HT-29 (cell line): Measurements from ENCODE around the gene NPW. TPM values are rescaled to one million over a fixed set of nuclear protein-coding genes. Genes with fewer than 3 reads are reported as not detected.

Experiments used
- DNase-seq: peaks from one replicate; pipeline ENCODE4 v3.0.0-alpha.2; 2015; ENCODE audit warnings: low spot score
- total RNA-seq: library from RNA; depleted of rRNA; stranded (reverse); fragments of >200 nt; shearing (Covaris generic); gene quantifications from 2 replicates; pipeline ENCODE4 v1.2.3, GENCODE V29; 2014

NPW gene
- total RNA-seq, 1 experiment from 2014 or later: 2.7 TPM

DNA sequence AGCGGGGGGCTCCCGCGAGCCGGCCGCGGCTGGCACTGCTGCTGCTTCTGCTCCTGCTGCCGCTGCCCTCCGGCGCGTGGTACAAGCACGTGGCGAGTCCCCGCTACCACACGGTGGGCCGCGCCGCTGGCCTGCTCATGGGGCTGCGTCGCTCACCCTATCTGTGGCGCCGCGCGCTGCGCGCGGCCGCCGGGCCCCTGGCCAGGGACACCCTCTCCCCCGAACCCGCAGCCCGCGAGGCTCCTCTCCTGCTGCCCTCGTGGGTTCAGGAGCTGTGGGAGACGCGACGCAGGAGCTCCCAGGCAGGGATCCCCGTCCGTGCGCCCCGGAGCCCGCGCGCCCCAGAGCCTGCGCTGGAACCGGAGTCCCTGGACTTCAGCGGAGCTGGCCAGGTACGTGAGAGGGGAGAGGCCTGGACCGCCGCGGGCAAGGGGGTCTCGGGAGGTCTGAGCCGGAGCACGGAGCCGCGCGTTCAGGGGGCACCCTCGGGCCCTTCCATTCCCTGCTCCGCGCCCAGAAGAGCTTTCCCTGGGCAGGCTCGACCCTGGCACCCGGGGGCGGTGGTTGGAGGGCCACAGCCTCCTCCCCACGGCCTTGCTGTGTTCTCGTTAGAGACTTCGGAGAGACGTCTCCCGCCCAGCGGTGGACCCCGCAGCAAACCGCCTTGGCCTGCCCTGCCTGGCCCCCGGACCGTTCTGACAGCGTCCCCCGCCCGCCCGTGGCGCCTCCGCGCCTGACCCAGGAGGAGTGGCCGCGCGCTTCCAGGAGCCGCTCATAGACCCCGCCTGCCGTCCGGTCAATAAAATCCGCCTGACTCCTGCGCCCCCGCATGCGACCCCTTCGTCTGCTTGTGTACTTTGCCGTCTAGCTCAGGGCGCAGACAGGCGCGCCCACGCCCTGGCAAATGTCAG lies 591 bp downstream of the NPW start:
- DNase-seq: no peak

DNA sequence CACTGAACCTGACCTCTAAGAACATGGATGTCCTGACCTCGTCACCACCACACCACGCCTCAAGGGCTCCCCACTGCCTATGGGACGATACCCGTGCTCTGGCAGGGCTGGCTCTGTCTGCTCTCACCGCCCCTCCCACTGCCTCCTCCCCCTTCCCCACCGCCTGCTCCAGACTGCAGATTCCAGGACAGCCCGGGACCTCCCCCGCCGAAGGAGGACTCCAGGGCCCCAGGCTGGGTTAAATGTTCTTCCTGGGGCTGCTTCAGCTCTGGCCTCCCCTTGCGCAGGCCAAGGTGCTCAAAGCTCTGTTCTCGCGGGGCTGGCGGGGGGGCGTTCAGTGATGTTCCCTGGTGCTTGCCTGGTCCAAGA lies 3.1 kb downstream of the NPW start:
- no peak for DNase-seq

- DNase-seq: peak; percentile 98
Measured at GRCh38 chr16:2023092-2024031, 3.8 kb downstream of the NPW start.

- no peak for DNase-seq
Measured at GRCh38 chr16:2024032-2024420, 4.4 kb downstream of the NPW start.

DNA sequence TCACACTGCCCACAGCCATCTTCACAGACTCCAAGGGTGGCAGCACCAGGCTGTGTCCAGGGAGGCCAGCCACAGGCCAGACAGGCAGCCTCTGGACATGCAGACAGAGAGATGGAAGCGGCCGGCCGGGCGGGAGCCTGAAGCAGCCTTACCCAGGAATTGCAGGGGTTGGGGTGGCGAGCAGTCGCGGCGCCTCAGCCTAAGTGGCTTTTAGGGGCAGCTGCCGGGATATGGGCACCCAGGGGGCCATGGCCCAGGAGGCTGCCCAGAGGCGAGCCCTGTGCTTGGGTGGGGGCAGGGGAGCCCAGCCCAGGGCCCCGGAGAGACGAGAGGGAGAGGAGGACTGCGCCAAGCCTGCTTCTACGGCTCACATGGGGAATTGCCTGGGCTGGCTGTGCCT lies 5.7 kb downstream of the NPW start:
- DNase-seq: no peak

DNA sequence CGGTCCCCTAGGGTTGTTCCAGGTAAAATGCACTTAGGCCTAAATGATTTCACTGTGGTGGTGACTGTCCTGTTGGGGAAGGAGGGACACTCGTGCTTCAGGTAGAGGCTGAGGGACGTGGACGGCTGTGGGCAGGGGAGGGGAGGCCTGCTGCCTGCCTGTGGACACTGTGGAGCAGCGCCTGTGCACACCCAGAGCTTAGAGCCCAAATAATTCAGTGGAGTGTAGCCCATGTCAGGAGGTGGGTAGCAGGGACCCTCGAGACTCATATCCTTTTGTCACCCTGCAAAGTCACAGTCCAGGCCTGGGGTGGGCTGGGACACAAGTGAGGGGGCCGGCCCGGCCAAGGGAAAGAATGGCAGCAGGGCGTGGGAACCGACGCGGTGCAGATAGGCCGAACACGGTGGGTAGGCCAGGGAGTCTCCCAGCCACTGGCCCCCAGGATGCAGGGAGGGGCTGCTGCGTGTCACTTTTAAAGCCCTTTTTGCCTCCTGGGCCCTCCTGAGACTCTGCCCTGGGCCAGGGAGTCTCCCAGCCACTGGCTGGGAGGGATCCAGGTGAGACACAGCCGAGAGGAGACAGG lies 6.4 kb downstream of the NPW start:
- no peak for DNase-seq

GRCh38 chr16:2026461-2027023 lies 7.0 kb downstream of the NPW start, which contains the start of gene NHERF2:
Gene NHERF2, plus strand, starts transcription at chr16:2026902. Its CDS starts 104 bp downstream, at chr16:2027006.
- DNase-seq: no peak

DNA sequence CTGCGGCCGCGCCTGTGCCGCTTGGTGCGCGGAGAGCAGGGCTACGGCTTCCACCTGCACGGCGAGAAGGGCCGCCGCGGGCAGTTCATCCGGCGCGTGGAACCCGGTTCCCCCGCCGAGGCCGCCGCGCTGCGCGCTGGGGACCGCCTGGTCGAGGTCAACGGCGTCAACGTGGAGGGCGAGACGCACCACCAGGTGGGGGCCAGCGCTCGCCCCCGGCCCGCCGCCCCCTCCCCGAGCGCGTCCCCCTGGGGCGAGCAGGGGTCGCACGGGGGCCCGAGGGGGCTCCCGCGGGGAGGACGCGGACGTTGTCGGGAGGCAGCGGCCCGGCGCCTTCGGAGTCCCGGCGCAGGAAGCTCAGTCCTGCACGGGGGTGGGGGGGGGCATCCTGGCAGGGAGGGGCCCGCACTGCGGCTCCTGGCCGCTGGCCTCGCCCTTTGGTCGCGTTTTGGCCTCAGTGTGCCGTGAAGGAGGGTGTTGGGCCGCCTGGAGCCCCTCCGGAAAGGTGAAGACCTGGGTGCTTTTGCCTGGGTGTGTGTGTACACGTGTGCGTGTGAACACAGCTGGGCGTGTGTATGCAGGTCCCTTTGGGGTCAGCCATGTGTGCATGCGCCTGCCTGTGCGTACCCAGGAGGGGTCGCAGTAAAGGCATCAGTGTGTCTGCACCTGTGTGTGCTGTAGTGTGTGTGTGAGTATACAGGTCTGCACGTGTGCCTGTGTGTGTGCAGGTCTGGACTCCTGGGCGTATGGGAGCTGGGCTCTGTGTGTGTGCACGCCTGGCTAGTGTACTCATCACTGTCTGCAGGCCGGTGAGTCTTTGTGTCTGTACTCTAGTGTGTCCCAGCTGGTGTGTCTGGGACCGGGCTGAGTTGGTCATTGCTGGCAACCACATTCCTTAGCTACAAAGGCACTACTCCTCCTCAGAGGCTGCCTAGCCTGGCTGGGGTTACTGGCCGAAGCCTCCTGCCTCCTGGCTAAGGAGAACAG lies 7.7 kb downstream of the NPW start:
- peak; percentile 56 for DNase-seq

- no peak for DNase-seq
Measured at GRCh38 chr16:2028146-2028545, 8.6 kb downstream of the NPW start.

DNA sequence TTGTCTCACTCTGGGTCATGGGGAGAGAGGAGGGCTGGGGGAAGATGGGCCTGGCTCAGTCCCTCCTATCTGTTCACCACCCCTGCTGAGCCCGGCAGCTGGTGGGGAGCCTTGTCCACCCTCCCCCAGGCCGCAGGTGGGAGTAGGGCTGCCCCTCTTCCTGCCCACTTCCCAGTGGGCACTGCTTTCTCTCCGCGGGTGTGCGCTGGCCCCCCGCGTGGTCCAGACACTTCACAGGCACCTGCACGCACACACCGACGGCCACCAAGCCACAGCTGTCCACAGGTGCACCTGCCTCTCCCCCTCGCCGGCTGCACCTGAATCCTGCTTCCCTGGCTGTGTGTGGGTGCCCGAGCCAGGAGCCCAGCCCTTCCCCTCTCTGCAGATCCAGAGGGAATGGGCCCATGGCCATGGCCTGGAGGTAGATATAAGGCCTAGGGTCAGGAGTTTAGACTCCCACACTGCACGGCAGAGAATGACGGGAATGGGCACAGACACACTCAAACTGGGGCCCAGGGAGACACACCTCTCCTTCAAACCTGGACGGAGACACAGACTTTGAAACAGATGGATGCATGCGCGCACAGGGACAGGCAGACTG lies 9.1 kb downstream of the NPW start:
- DNase-seq: no peak

GRCh38 chr16:2029350-2029749 lies 9.8 kb downstream of the NPW start:
- DNase-seq: no peak

GRCh38 chr16:2030036-2030435 lies 10.5 kb downstream of the NPW start:
- no peak for DNase-seq

- DNase-seq: no peak
Measured at GRCh38 chr16:2031081-2031577, 11.5 kb downstream of the NPW start.

DNA sequence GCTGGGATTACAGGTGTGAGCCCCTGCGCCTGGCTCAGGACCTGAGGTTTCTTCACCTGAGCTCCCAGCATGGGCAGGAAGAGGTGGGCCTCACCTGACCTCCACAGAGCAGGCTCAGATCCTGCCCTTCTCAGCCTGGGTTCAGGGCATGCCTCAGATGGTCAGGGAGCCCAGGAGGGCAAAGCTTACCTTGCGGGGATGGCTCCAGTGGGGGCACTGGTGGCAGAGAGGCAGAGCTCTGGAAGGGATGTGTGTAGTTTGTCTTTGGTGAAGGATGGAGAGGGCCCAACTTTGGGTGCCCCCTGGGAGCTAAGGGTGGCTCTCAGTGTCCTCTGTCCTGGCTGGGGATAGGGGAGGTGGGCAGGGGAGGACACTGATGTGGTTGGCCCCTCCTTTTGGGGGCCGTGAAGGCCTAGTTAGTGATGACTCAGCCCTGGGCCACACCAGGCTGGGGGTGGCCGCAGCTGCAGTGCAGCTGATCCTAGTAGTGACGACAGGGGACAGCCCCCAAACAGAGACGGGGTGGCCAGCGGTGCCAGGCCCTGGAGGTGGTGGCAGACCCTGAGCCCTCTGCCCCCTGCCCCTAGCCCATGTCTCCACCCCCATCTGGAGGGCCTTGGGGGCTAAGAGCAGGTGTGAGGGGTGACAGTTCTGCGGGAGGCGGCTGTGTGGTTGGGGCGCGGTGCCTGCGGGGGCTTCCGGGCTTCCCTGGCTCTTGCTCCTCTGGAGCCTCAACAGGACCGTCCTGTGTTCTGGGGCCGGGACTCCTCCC lies 12.9 kb downstream of the NPW start:
- no peak for DNase-seq

GRCh38 chr16:2033057-2033908 lies 13.7 kb downstream of the NPW start:
- DNase-seq: peak; percentile 69

DNA sequence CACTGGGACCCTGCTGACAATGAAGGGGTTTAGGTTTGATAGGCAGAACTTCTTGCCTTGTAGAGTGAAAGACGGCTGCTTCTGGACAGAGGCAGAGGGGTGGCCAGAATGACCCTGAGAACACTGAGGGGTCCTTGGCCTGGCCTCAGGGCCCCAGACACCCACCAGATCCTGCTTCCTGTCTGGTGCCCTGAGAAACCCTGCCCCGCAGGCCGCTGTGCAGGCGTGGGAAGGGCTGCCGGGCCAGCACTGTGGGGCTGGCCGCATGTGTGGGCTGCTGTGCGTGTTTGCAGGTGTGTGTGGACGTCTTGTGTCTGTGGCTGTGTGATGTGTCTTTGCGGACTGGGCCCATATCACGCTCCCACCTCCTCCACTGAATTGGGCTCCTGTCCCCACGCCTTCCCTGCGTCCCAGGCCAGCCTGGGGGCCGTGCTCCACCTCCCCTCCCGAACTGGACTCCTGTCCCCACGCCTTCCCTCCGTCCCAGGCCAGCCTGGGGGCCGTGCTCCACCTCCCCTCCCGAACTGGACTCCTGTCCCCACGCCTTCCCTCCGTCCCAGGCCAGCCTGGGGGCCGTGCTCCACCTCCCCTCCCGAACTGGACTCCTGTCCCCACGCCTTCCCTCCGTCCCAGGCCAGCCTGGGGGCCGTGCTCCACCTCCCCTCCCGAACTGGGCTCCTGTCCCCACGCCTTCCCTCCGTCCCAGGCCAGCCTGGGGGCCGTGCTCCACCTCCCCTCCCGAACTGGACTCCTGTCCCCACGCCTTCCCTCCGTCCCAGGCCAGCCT lies 14.5 kb downstream of the NPW start:
- DNase-seq: peak; percentile 48
